ENCODE measurements around the gene RAD51D.
"Not testable (repeated sequence)": the region's sequence is repeated elsewhere in the genome, so short reads cannot be mapped to it uniquely, and the experiment has no call there.

The RAD51D gene

DNA sequence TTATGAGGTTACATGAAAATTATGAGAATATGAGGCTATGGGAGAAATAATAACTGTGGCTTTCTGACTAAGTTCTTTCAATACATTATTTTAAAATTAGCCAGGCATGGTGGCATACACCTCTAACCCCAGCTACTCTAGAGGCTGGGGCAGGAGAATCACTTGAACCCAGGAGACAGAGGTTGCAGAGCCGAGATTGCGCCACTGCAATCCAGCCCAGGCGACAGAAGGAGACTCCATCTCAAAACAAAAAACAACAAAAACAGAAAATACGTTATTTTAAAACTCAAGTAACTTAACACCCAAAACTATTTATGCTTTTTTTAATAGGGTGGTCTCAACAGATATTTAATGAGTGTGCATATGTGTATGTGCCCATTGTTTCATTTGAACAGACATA lies 53.8 kb downstream of the RAD51D start:
- DNase-seq (ENCODE audit: low spot score): no peak

DNA sequence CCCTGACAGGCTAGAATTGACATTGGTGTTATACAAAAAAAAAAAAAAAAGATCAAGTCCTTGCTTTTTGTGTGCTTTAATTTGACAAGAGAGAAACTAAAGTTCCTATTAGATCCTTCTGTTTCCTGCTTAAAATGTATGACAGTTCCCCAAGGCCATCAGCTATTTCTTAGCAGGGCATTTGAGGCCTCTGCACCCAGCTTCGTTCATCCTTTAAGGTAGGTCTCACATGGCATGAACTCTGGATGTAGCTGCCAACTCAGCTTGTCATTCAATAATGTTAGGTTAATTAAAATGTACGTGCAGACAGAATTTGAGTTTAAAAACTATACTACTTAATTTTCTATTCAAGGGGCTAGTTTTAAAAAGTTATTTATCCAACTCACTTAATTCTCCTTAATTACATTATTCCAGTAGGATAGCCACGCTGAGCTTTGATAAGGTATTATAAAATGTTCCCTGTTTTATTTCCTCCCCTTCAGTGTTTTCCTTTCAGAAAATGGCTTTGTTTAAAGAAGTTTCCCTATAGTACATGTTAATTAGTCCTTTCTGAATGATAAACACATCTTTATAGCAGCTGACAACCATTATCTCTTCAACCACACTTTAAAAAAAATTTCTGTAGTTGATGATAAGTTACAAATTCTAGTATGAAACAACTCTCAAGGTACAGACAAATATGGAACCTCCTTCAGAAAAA lies 55.0 kb downstream of the RAD51D start:
- DNase-seq (ENCODE audit: low spot score): no peak

DNA sequence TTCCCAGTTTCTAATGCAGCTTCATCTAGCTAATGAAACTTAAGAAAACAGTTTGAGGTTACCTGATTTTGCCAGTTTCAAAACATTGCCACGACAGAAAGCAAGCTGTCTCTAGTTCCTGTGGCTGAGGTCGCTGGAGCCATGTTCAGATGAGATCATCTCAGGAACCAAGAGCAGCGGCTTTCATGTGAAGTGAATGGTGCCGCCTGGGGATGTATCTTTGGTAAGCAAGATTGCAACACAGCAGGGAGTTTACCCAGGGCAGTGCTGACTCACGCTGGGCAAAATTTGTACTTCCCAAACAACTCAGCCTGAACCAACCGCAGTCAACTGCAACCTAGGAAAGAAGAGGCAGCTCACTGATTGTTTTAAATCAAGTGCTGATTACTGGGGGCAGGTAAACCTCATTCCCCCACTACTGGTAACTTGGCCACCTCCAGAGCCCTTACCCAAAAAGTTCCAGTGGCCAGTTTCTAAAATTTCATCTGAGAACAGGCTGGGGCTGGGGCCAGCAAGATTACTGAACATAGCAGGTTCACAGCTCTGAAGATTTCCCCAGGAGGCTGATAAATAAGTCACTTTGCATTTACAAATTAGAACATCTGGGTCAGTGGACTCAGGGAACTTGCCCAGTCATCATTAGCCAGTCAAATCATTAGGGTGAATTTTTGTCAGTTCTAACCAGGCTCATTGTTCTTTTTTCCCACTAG lies 56.0 kb downstream of the RAD51D start, which contains the start of gene RFFL:
Gene RFFL, minus strand, starts transcription at position 194 of the 710 bp plus-strand sequence. CDS start 37,154 bp downstream, outside the sequence.
- peak; percentile 66 for DNase-seq (ENCODE audit: low spot score)

DNA sequence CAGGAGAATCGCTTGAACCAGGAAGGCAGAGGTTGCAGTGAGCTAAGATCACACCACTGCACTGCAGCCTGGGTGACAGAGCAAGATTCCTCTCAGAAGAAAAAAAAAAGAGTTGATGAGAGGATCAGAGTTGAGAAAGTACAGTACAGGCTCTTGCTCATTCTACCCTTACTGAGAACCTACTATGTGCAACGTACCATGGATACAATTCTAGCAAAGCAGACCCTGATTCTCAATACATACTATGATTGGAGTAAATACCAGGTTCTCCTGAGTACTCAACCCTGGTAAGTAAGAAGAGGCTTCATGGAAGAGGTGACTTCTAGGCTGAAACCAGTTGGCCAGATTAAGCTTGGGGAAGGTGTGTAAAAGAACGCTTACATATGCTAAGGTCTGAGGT lies 57.4 kb downstream of the RAD51D start:
- DNase-seq (ENCODE audit: low spot score): no peak

DNA sequence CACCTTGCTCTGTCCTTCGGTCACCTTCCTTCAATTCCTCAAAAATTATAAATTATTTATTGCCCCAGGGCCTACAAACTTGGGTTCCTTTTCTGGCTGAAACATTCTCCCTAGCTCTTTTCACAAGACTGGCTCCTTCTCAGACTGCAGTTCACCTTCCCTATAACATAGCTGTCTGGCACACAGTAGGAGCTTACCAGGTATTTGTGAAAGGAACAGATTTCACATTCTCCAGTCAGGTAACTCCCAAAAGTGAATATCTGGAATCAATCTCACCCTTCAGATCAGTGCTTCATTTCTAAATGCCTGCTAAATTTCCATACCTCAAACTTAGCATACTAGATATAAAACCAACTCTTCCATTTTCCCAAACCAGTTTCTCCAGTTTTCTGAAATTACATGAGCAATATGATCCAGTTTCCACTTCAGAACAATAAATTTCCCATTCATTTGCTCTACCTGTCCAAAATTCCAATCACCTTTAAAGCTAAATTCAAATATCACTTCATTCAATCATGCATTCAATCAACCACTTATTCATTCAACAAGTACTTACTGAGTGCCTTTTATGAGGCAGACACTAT lies 62.2 kb downstream of the RAD51D start:
- no peak for DNase-seq (ENCODE audit: low spot score)

DNA sequence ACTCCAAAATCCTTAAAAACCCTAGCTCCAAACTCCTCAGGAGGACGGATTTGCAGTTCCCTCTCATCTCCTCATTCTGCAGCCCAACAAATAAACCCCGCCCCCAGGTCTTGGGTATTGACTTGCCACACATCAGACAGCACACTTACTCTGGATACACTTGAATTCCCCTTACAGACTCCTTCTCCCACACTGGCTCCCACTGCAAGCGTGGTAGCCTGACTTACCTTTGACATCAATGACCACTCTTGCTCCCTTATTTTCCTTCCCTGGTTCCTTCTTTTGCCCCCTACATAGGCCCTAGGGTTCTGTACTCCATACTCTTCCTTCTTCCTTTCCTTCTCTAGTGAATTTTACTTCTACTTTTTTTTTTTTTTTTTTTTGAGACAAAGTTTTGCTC lies 63.6 kb downstream of the RAD51D start:
- no peak for DNase-seq (ENCODE audit: low spot score)

DNA sequence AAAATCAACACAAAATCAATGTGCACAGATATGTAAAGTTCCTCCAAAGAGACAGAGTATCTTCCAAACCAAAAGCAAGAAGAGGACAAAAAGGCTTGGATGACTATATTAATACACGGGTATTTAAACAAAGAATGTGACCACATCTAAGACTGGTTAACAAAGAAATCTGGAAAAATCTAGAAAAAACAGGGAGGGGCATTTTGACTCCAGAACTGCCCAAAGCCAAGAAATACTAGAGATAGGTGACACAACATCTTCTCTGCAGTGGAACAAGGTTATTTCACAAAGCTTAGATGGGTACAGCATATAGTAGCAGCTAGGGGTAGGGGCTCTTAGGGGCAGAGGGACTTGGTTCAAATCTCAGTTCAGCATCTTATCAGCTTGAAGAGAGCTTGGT lies 66.5 kb downstream of the RAD51D start:
- no peak for DNase-seq (ENCODE audit: low spot score)

DNA sequence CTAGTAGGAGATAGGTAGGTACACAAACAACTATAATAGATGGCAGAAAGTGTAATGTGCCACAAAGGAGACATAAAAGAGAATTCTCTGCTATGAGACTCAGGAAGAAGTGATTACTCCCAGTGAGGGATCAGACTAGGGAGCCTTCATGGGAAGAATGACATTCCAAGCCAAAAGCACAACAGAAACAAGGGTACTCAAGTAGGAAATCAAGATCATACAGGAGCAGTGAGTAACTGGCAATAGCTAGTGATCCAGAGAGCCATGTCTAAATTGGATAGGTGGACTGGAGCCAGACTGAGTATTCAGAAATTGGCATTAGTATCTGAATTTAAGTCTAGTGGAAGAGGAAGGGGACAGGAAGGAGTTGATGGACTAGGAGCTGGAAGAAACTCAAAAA lies 66.9 kb downstream of the RAD51D start:
- DNase-seq (ENCODE audit: low spot score): no peak

DNA sequence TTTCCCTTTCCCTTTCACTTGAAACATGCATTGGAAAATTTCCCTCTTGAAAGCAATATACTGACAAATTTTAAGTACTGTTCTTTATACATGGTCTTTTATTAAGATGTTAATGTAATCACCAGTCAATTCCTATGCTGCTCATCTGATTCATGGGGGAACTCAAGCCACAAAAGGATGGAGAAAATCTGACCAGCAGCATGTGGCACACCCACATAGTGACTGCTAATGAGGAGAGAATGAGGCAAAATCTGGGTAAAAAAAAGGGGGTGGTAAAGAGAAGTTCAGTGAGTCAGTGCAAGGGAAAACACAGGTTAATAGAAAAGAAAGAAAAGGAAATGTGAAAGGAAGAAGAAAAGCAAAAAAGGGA lies 67.4 kb downstream of the RAD51D start:
- no peak for DNase-seq (ENCODE audit: low spot score)

DNA sequence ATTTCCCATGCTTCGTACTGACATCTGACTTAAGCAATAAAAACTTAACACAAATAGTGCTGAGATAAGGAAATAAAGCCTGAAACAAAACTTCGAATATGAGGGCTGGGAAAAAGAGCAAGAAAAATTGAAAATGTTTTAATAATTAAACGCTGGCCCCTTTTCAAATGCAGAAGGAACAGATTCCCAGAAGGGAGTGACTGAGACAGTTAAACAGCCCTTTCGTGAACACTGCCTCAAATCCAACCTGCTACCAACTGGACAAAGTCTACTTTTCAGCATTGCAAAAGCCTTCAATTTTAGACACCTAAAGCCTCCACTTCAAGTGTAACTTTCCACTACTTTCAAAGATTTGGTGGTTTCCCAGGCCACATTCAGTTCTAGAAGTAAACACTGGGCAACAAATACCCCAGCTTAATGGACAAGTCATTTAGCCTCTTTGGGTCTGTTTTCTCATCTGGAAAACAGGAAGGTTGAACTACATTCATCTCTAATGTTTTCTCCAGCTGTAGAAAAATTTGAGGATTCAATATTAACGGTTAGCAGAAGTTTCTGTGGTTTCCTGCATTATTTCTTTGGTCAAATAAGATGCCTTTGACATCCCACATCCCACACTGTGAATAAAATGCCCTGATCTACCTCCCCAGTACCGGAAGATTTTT lies 68.0 kb downstream of the RAD51D start:
- DNase-seq (ENCODE audit: low spot score): no peak

DNA sequence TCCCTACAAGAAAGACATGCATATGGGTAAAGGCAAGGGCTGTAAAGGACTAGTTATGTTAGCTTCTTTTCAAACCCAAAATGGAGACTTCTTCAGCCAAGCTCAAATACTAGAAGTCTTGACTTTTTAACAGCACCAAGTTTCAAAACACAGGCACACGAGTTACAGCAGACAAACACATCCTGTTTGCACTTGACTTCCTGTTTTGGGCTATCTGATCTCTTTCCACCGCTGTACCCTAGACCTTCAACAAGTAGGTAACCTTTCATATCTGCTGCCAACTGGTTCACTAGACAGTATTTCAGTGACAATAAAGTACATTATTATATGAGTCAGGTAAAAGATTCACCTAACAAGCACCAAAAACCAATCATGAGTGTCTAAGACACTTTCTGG lies 68.5 kb downstream of the RAD51D start:
- no peak for DNase-seq (ENCODE audit: low spot score)

DNA sequence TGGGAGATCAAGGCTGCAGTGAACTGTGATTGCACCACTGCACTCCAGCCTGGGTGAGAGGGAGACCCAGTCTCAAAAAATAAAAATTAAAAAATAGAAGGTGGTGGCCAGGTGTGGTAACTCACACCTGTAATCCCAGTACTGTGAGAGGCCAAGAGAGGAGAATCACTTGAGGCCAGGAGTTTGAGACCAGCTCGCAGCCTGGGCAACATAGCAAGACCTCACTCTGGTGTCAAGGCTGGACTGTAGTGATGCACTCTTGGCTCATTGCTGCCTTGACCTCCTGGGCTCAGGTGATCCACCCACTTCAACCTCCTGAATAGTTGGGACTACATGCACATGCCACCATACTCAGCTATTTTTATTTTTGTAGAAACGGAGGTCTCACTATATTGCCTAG lies 69.5 kb downstream of the RAD51D start:
- DNase-seq (ENCODE audit: low spot score): no peak

DNA sequence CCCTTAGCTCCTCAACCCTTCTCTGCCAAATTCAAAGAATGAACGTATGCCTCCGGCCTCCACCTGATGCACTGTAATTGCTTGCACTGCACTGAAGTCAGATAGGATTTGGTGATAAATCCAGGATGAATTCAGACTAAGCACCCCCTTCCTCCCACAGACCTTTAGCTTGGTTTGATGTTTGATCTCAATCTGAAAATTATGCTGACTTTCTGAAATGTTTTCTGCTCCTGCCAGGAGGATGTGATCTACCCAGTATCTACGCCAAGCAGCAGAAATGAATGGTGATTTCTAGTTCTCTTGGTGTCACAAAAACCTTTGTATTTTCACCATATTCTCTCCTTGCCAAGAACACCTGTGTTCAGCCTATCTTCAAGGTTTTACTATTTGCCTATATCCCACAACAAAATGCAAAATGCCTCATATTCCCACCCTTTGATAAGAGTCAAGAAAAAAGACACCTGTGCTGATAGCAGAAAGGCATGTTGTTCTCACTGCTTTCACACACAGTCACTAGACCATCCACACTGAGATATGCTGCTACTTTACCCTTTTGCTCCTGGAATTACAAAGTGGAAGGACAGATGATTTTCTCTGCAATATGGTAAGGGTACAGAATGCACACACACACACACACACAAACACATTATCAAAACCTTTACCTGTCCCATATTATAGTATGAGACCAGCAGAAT lies 70.8 kb downstream of the RAD51D start:
- no peak for DNase-seq (ENCODE audit: low spot score)

DNA sequence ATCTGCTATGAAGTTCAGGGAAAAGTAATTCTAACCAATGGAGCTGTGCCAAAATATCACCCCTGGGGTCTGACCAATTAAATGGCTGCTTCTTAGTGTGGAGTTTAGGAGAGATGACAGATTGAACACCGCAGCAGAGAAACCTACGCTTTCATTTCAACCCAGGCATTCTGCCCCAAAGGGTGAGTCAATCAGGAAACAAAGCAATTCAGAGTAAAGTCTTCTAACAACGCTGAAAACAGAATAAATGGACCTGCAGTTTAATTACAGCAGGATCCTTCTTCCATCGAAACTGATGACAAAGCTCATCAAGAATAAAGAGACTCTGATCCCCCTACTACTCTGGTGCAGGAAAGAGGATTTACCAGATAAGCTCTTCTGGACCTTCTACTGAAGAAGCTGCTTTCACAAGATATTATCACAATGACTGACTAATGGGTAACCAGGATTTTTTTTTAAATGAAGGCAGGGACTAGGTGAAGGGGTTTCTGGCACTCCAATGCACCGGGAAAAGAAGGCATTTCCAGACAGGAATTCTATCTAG lies 72.8 kb downstream of the RAD51D start:
- DNase-seq (ENCODE audit: low spot score): peak; percentile 82

DNA sequence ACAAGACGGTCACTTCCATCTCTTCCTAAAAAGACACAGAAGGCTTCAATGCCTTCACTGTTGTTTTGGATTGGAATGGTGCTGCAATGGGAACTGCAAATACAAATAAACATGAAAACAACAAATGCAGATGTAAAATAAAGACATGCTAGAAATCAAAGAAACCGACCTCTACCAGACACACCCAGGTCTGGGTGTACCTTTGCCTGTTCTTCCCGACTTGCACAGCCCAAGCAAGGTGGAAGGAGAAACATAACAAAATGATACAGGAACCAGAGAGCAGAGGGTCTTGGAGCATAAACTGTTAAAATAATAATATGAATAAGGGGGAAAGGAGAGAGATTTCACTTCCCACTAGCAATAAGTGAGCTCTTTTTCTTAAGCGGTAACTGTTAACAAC lies 73.4 kb downstream of the RAD51D start:
- DNase-seq (ENCODE audit: low spot score): no peak

DNA sequence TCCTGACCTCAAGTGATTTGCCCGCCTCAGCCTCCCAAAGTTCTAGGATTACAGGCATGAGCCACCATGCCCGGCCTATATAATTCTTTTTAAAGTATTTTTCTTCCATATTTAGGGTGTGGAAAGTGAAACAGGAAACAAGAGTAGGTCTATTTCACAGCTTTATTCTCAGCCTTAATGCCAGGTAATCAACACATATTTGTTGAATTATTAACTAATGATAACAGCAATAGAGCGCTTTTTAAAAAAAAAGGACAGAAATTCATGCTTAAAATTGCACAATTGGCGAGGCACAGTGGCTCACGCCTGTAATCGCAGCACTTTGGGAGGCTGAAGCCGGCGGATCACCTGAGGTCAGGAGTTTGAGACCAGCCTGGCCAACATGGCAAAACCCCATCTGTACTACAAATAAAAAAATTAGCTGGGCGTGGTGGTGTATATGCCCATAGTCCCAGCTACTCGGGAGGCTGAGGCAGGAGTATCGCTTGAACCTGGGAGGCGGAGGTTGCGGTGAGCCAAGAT lies 74.1 kb downstream of the RAD51D start:
- DNase-seq (ENCODE audit: low spot score): not testable (repeated sequence)

DNA sequence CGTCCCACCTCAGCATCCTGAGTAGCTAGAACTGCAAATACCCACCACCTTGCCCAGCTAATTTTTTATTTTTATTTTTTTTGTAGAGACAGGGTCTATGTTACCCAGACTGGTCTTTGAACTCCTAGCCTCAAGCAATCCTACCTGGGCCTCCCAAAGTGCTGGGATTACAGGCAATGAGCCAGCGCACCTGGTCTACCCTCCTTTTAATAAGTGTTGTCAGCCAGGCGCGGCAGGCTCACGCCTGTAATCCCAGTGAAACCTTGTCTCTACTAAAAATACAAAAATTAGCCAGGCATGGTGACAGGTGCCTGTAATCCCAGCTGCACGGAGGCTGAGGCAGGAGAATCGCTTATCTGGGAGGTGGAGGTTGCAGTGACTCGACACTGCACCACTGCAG lies 75.5 kb downstream of the RAD51D start:
- no peak for DNase-seq (ENCODE audit: low spot score)
